ENCODE measurements around the gene NUP62CL. TPM values are rescaled to one million over a fixed set of nuclear protein-coding genes. Genes with fewer than 3 reads are reported as not detected.
A peak's percentile ranks its signal among the peaks of the same experiment; 100 is the strongest.

The NUP62CL gene
- polyA plus RNA-seq, 2 of the 4 experiments (the other 2 are of a cell fraction) = 15.8 to 37.6 TPM

DNA sequence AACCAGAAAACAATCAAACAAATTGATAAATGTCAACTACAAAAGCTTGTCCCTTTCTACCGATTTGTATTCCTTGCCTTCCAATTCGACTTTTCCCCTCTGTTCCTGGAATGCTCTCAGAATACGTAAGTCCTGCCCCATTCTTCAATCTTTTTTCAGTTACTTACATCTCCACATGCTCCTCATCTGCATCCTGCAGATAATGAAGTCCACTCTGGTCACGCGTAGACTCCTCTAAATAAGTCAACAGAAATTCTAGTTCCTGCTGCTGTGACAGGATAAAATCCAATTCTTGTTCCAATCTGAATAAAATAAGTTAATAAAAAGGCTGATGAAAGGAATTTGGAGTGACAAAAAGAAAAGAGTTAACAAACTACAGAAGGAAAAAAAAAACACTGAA lies 53.2 kb downstream of the NUP62CL start:
- Histone ChIP-seq H3K9me3 (no peaks in the 10 kb centered on the region), H3K4me3 (no peak overlapping the region), H3K27ac (no peak overlapping the region), H3K4me2 (no peak overlapping the region), H3K4me1 (peaks cover 8% of the 10 kb centered on the region; the same call in 1 of the 3 replicates)
- no peak for TF ChIP-seq MAFK (IDR thresholded peaks at IDR 0.05; ENCODE audit: partially characterized antibody)
- TF ChIP-seq RFX5 (IDR thresholded peaks at IDR 0.05) = no peak
- TF ChIP-seq ZNF302 (CRISPR knock-in tag; IDR thresholded peaks at IDR 0.05) = no peak
- TF ChIP-seq, protein P1, sequence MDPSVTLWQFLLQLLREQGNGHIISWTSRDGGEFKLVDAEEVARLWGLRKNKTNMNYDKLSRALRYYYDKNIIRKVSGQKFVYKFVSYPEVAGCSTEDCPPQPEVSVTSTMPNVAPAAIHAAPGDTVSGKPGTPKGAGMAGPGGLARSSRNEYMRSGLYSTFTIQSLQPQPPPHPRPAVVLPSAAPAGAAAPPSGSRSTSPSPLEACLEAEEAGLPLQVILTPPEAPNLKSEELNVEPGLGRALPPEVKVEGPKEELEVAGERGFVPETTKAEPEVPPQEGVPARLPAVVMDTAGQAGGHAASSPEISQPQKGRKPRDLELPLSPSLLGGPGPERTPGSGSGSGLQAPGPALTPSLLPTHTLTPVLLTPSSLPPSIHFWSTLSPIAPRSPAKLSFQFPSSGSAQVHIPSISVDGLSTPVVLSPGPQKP (IDR thresholded peaks at IDR 0.05; ENCODE audit: low read depth, low read length) = no peak
- no peak for TF ChIP-seq HOXA7 (CRISPR knock-in tag; IDR thresholded peaks at IDR 0.05)
- DNase-seq (ENCODE audit: low read depth in 1 of 2, low spot score in 1 of 2) (no peak), ATAC-seq (no peak), FAIRE-seq (peak; percentile 95)
- CTCF ChIA-PET = interaction anchor here (1.1 to 1.2 kb wide), 2 partner anchors 8 to 22 kb away, joined by 3 to 4 read pairs; no protein-coding TSS in a partner anchor
- POLR2A ChIA-PET = no interaction called here
- 88% methylated on average over 5 of the region's 5 CpGs for WGBS (ENCODE audit: missing lambda C conversion rate)

DNA sequence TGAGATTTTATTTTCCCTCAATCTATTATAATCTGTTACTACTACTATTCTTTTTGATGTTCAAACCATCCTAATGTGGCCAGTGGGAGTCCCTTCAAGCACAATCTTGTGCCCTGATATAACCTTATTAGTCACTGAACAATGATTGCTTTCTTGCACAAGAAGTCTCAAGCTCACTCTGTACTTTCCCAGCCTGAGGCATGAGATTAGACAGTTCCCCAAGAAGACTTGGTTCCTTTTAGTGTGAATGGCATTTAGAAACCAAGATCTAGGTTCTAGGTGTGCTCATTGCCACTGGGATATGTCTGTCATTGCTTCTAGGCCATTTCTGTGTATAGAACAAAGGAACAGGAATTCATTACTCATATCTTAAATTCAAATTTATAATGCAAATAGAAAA lies 59.6 kb downstream of the NUP62CL start:
- Histone ChIP-seq H3K9me3 (peaks cover 7% of the 10 kb centered on the region; the same call in 2 of the 3 replicates), H3K4me3 (no peak overlapping the region), H3K27ac (no peak overlapping the region), H3K4me2 (no peak overlapping the region), H3K4me1 (peaks cover 8% of the 10 kb centered on the region)
- ChIA-PET CTCF (no interaction called here), POLR2A (no interaction called here)
- FAIRE-seq (no peak), ATAC-seq (no peak), DNase-seq (ENCODE audit: low read depth in 1 of 2, low spot score in 1 of 2) (peak in 1 of 2 experiments; percentile 24)
- TF ChIP-seq, protein P2, sequence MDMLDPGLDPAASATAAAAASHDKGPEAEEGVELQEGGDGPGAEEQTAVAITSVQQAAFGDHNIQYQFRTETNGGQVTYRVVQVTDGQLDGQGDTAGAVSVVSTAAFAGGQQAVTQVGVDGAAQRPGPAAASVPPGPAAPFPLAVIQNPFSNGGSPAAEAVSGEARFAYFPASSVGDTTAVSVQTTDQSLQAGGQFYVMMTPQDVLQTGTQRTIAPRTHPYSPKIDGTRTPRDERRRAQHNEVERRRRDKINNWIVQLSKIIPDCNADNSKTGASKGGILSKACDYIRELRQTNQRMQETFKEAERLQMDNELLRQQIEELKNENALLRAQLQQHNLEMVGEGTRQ (IDR thresholded peaks at IDR 0.05) = no peak
- TF ChIP-seq, protein P3, sequence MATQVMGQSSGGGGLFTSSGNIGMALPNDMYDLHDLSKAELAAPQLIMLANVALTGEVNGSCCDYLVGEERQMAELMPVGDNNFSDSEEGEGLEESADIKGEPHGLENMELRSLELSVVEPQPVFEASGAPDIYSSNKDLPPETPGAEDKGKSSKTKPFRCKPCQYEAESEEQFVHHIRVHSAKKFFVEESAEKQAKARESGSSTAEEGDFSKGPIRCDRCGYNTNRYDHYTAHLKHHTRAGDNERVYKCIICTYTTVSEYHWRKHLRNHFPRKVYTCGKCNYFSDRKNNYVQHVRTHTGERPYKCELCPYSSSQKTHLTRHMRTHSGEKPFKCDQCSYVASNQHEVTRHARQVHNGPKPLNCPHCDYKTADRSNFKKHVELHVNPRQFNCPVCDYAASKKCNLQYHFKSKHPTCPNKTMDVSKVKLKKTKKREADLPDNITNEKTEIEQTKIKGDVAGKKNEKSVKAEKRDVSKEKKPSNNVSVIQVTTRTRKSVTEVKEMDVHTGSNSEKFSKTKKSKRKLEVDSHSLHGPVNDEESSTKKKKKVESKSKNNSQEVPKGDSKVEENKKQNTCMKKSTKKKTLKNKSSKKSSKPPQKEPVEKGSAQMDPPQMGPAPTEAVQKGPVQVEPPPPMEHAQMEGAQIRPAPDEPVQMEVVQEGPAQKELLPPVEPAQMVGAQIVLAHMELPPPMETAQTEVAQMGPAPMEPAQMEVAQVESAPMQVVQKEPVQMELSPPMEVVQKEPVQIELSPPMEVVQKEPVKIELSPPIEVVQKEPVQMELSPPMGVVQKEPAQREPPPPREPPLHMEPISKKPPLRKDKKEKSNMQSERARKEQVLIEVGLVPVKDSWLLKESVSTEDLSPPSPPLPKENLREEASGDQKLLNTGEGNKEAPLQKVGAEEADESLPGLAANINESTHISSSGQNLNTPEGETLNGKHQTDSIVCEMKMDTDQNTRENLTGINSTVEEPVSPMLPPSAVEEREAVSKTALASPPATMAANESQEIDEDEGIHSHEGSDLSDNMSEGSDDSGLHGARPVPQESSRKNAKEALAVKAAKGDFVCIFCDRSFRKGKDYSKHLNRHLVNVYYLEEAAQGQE (IDR thresholded peaks at IDR 0.05) = no peak
- TF ChIP-seq NR3C1 (IDR thresholded peaks at IDR 0.05) (no peak), ZFP36 (IDR thresholded peaks at IDR 0.05; ENCODE audit: borderline replicate concordance, partially characterized antibody) (no peak), HOXB5 (CRISPR knock-in tag; IDR thresholded peaks at IDR 0.05) (no peak), CHD4 (IDR thresholded peaks at IDR 0.05; ENCODE audit: borderline replicate concordance) (no peak)

DNA sequence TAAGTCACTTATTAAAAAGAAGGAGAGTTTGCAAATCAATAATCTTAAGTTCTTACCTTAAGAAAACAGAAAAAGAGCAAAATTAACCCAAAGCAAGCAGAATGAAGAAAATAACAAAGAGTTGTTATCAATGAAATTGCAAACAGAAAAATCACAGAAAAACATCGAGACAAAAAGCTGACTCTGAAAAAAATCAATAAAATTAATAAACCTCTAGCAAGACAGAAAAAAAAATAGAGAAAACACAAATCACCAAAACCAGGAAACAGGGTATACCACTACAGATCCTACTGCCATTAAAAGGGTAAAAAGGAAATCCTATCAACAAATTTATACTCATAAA lies 70.3 kb downstream of the NUP62CL start:
- Histone ChIP-seq H3K4me2 (peak overlapping the region; percentile 69), H3K9me3 (no peaks in the 10 kb centered on the region), H3K4me1 (peaks cover 30% of the 10 kb centered on the region), H3K27ac (peak overlapping the region; percentile 92 to 95), H3K4me3 (peak overlapping the region; percentile 25; the same call in 1 of the 3 replicates)
- no peak for FAIRE-seq
- ChIA-PET CTCF (interaction anchor here (1.4 to 1.8 kb wide), 3 partner anchors 20 to 242 kb away, joined by 3 to 5 read pairs (median 4); no protein-coding TSS in a partner anchor), POLR2A (no interaction called here)
- 0% methylated on average over 1 of the region's 1 CpG for WGBS (ENCODE audit: missing lambda C conversion rate)
- no peak for DNase-seq (ENCODE audit: low read depth in 1 of 2, low spot score in 1 of 2)
- peak in 1 of 2 experiments; percentile 33; a peak in 1 of 6 replicates for ATAC-seq
- TF ChIP-seq EHF (CRISPR knock-in tag; IDR thresholded peaks at IDR 0.05) (no peak), MAFK (IDR thresholded peaks at IDR 0.05; ENCODE audit: partially characterized antibody) (peak; percentile 82)
